ENCODE results near the gene CCR7.

CCR7 gene, protein sequence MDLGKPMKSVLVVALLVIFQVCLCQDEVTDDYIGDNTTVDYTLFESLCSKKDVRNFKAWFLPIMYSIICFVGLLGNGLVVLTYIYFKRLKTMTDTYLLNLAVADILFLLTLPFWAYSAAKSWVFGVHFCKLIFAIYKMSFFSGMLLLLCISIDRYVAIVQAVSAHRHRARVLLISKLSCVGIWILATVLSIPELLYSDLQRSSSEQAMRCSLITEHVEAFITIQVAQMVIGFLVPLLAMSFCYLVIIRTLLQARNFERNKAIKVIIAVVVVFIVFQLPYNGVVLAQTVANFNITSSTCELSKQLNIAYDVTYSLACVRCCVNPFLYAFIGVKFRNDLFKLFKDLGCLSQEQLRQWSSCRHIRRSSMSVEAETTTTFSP

GRCh38 chr17:40564883-40565768 lies at the start of gene CCR7:
TSS of gene CCR7 (minus strand) at chr17:40565472. CDS start at chr17:40565409, 63 bp downstream.
- DNase-seq: peak; percentile 92

- DNase-seq: no peak
These were observed 49.3 kb upstream of the CCR7 start for GRCh38 chr17:40614431-40615067.

DNA sequence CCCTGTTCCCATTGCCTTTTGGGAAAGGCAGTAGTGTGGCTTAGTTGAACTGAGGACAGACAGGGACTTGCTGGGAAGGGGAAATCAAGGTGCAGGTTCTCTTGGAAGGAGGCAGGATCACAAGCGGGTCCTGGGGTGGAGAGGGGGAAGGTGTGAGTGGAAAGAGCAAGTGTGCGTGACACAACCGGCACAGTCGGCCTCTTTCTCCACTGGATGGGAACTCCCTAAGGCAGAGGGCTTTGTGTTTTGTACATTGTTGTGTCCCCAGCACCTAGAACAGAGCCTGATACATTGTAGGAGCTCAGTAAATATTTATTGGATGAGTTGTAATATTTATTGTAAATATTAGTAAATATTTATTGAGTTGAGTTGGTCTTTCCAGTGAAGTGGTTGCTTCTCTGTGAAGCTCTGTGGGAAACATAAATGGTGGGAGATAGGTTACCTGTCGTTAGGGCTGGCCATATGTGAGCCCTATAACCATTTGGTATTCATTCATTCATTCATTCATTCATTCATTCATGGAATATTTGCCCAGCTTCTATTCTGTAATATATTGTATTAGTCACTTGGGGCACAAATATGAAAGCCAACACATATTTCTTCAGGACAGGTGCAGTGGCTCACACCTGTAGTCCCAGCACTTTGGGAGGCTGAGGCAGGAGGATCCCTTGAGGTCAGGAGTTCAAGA lies 48.3 kb upstream of the CCR7 start:
- no peak for DNase-seq

DNA sequence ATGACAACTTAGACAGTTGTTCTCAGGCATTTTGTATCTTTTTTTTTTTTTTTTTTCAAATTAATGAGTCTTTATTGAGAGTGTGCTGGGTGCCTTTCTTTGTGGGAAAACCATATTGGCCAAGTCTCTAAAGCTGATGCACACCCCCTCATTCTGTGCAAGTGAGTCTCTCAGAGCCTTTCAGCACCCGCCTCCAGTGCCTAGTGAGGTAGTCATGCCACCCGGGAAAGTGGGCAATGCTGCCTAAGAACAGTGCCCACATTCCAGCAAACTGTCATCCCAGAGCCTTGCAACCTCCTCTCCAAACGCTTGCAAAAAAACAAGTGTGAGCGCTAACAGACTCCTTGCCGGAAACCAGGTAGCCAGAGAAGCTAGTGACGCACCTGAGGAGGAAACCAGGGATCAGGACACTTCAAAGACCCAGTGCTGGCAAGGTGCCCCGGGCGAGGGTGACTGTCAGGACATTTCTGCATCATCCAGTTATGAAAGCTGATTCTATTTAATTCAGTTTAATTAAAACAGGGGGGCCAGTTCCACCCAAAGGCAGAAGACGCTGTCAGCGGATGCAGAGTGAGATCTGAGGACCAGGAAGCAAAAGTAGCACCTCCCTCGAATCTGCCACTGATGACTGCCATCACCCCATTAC lies 47.5 kb upstream of the CCR7 start:
- peak; percentile 85 for DNase-seq

- no peak for DNase-seq
These were observed 46.7 kb upstream of the CCR7 start for GRCh38 chr17:40611840-40612474.

DNA sequence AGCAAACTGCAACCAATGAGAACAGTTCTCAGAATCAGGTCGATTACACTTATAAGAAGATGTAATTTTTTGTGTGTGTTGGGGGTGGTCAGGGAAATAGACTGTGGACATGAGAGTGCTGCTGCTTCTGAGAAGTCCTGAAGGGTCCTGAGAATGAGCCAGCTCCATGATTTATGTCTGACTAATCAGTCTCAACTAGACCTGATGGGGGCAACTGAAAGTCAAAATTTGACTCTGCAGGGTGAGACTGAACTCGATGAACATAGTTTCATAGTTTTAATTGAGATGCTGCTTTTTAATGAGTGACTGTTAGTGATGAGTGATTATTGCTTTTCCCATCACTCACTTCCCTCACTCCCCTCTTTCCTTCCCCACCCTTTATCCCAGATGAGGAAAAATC lies 45.1 kb upstream of the CCR7 start:
- peak; percentile 50 for DNase-seq

DNA sequence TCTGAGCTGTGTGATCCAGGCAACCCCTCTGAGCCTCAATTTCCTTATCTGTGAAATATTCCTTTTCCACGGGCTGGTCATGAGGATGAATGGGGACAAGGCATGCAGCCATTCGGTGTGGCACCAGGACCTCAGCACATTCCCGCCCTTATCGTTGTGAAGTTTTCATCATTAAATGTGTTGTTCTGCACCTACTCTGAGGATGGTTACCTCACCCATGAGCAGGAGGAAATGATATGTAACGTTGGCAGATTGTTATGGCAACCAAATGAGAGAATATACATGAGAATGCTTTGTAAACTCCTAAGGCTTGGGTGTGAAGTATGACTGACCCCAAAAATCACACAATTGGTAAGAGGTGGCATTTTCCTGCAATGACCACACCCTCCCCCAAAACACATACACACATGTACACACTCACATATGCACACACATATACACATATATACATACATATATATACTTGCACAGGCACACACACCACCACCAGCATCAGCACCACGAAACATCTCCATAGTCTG lies 42.8 kb upstream of the CCR7 start:
- peak; percentile 75 for DNase-seq

DNA sequence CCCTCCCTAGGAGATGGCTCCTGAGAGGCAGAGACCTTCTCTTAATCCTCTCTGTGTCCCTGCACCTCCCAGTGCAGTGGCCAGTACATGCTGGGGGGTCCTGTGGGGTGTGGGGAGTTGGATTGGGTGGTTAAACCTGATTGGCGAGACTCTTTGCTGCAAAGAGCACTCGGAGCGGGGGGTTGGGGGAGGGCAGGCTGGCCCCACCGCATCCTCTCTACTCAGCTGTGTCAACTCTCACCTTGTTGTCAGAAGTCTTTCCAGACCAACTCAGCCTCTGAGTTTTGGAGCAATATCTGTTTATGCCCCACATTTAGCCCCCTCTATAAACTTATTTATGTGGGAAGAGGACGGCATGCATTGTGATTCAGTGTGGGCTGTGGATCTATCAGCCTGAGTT lies 42.4 kb upstream of the CCR7 start:
- peak; percentile 79 for DNase-seq

DNA sequence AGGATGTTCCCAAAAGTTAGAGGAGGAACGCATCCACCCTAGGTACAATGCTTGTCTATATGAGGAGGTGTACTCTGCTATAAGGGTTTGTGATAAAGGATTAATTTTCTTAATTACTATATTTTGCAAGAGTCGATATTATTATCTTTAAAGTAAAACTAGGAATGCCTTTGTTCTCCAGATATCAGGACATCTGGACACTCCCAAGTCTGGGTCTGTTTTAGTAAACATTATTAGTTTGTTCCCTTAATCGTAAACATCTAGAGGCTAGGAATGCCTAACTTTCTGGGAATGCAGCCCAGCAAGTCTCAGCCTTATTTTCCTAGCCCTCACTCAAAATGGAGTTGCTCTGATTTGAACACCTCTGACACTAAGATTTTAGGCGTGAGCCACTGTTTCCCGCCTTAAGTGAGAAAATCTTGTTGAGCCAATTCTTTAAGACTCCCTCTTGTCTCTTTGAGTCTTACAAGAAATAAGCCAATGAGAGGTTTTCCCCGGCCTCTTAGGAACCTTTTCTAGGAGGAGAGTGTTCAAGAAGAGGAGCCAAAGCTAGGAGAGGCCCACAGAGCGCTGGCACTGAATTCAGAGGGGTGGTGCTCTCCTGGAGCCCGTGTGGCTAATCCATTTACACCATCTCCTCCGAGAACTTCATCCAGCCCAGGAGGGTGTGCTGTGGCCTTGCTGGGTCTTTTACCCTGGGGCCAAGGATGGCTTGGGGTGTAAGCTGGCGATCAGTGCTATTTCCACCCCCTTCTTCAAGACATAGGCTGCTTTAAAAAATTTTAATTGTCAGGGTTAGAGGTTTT lies 41.5 kb upstream of the CCR7 start:
- no peak for DNase-seq

DNA sequence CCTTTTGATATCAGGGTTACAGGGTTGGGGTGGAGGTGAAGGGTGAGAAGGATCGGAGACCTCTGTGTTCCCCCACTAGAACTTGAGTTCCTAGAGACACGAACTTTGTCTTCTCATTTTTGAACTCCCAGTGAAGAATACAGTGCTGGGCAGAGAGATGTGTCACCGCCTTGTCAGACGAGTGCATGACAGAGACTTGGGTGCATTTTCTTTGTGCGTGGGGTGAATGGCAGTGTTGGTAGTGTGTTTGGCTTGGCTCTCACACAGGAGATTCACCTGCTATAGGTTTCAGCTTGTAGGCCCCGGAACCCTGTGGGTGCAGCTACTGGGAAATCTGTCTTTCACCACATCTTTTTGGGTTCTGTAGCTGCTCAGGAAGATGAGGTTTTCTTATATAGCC lies 40.0 kb upstream of the CCR7 start:
- peak; percentile 84 for DNase-seq

DNA sequence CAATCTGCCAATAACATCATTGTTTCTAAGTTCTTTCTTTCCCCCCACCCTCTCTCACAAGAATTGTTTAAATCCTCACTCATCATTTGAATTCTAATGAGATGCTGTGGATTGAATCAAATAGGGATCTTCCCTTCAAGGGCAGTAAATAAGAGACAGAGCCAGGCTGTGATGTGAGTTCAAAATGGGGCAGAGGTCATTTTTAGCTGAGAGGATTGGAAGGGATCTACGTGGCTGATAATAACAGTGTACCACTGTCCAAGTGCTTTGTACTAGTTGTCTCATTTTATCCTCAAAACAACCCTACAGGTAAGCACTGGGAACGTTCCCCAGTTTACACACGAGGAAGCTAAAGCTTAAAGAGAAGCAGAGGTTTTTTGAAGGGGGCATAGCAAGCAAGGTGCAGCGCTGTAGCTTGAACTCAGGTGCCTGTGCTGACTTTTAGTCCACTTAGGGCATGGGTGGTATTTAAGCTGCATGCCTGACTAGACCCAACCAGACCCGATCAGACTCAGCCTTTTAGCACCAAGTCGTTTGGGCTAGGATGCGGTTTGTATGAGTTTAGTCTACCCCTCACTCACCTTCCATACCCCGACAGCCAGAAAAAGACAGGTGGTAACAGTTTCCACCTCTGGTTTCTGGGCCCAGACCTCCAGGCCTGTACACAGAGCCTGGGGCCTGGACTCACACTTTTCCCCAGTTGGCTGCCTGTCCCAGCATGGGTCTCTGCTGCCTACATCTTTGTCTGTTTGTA lies 39.2 kb upstream of the CCR7 start:
- no peak for DNase-seq

DNA sequence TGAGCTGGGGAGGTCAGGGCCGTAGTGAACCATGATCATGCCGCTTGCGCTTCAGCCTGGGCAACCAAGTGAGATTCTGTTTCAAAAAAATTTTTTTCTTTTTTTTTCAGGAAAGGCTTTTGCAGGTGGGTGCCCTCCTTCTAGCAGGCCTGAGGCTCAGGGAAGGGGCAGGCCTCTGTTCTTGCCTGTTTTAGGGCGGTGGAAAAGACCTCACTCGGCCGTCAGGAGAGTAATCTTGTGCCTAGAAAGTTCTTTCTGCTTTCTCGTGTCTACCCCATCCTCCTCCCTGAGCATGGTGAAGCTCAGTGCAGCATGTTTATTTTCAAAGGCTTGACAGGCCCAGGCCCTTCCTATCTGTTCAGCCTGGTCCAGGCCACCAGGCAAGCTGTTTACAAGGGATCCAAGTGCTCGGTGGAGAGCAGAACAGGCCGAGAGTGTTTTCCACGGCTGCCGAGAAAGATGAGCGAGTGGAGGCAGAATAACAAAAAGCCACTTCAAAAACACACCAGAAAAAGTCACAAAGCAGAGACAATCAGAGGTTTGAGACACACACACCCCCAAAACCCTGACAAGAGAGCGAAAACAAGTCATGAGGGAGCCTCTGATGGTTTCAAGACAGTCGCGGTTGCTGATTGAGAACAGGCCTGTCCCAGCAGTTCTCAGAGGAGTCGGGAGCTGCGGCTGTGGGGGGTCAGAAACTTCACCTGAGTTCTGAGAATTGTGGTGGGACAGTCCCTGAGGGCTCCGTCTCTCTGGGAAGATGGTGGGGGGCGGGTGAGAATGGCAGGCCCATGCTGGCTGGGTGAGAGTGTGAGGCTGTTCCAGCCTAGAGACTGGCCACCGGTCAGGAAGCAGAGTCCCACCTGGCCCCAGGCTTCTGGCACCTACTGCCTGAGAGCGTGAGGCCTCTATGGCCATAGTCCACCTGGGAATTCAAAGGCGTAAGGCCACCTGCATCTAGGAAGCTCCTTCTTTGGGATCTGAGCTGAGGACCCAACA lies 37.5 kb upstream of the CCR7 start:
- DNase-seq: peak; percentile 89

GRCh38 chr17:40600486-40601046 lies 35.3 kb upstream of the CCR7 start:
- no peak for DNase-seq

DNA sequence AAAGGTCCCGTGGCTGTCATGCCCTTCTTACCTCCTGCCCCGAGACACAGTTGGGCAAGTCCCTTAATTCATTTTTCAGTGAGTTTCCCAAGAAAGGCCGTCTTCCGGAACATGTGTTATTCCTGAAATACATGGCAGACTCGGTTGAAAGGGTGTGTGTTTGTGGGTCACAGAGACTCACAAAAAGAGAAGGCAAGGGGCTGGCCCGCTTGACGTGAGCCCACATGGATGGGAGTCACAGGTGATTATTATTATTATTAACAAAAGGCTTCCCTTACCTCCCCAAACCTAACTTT lies 34.1 kb upstream of the CCR7 start:
- DNase-seq: no peak

DNA sequence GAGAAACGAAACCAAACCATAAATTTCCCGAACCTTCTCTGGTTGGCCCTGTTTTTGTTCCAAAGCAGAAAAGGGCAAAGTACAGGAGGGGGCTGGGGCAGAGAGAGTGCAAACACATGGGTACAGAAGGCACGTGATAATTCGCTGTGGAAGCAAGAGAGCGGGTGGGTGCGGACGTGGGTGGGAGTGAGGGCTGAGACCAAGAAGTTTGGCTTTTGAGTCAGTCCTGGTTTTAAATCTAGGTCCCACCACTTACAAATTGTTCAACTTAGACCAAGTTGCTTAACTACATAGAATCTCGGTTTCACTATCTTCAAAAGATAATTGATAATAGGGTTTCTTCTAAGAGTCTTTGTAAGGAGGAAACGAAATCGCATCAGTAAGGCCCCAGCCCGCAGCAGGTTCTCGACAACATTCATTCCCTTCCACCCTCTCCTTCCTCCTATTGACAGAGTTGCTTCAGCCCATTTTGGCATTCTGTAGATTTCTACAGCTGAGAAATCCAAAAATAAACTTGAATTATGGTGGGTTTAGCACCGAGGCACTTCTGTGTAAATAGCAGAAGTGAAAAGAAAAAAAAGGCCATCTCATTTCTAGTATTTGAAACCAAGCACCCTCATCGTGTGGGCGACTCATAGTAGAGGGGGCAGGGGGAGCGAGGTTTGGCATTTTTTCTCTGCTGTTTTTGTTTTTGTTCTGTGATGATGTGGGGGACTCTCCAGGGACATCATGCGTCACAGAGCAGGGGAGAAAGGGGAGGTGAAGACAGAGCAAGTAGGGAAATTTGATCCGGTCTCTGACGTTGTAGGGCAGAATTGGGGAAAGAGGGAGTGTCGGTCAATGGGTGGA lies 33.6 kb upstream of the CCR7 start:
- peak; percentile 90 for DNase-seq

- no peak for DNase-seq
These were observed 33.0 kb upstream of the CCR7 start for GRCh38 chr17:40598301-40598618.

- DNase-seq: no peak
These were observed 32.5 kb upstream of the CCR7 start for GRCh38 chr17:40597556-40598300.

Measured in CD4-positive, alpha-beta T cell treated with Interleukin-15 for 1 hour (primary cell).